ENCODE data around the gene ALDH1L1. TPM values are rescaled to one million over a fixed set of nuclear protein-coding genes. Genes with fewer than 3 reads are reported as not detected.

The ALDH1L1 gene
- polyA plus RNA-seq (2012; ENCODE audit: missing spikeins): 0.55 TPM

DNA sequence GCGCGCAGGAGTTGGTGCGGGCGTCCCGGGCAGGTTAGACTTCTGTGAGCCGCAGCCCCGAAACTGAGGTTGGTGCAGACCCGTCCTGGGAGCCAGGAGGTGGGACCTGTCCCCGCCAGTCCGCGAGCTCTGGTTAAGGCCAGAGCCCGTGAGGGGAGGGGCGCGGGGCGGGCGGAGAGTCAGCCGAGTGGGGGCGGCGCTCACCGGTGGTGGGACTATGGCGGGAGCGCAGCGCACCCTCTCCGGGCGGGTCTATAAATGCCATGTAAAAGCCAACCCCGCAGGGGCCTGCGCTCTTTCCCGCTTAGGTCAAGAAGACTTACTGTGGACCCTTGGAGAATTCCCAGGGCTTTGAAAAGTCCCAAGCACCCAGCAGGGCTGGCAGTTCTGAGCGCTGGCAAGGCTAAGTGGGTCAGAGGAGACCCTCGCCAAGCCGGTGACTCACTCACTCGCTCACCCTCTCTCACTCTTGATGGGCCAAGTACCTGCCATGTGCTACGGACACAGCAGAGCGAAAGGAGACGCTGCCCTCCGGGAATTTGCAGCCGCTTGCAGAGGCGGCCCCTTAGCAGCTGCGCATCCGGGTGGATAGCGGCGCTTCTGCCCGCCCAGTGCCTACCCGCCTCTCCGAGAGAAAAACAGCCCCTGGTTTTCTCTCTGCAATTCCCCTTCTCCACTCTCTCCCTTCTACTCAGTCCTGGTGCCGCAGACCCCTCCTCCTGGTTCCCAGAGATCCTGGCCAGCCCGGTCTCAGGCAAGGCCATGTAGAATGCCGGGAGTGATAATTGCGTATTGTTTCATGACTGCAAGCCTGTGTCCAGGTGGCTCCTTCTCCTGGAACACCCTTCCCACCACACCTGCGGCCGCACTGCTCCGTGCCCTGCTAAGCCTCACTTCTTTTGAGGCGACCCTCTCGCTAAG, at the start of gene ALDH1L1:
Gene ALDH1L1, minus strand, starts transcription at position 110 of the 921 bp plus-strand sequence. CDS start 19,607 bp downstream, outside the sequence.
- no peak for DNase-seq (ENCODE audit: insufficient read length)
- FAIRE-seq: no peak
- TF ChIP-seq POLR2AphosphoS5 (IDR thresholded peaks at IDR 0.05; ENCODE audit: low read depth, low read length) (no peak), TAF1 (IDR thresholded peaks at IDR 0.05; ENCODE audit: borderline replicate concordance, low read depth, low read length) (no peak), POLR2A (IDR thresholded peaks at IDR 0.05; ENCODE audit: low read depth, low read length) (no peak)

DNA sequence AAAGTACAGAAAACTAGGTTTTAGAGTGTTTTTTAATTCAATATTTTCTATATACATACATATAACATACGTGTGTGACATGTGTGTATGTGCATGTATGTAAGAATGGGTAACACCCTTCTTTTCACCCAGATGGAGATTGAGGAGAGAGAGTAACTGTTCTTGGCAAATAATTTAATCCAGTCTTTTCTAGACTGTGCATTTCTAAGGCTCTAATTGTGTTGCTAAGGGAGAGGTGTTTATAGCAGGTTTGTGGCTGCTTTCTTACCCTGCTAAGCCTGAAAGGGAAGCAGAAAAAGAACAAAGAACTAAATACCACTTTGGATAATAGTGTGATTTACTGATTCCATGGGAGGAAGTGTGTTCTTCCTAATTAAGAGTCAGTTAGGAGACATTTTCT, 46.0 kb upstream of the ALDH1L1 start:
- no peak for DNase-seq (ENCODE audit: insufficient read length)
- no peak for FAIRE-seq
- TF ChIP-seq POLR2AphosphoS5 (IDR thresholded peaks at IDR 0.05; ENCODE audit: low read depth, low read length) (no peak), TAF1 (IDR thresholded peaks at IDR 0.05; ENCODE audit: borderline replicate concordance, low read depth, low read length) (no peak), POLR2A (IDR thresholded peaks at IDR 0.05; ENCODE audit: low read depth, low read length) (no peak)

DNA sequence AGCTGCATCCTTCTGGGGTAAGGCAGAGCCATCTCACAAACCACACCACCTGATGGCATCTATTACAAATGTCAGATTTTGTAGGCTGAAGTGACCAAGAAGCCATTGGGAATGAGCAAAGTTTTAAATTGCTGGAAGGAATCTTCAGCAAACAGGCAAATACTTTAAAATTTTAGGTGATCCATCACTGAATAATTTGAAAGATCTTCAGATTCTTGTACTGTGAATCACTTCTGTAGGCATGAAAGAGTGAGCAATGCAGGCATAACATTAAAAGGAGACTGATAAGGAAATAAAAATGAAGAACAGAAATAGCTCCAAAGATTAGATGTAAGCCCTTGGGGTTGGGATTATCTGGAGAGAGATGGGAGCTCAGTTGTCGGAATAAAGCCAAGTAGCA, 36.0 kb upstream of the ALDH1L1 start:
- FAIRE-seq (no peak), DNase-seq (ENCODE audit: insufficient read length) (no peak)
- TF ChIP-seq TAF1 (IDR thresholded peaks at IDR 0.05; ENCODE audit: borderline replicate concordance, low read depth, low read length): no peak
- TF ChIP-seq POLR2A (IDR thresholded peaks at IDR 0.05; ENCODE audit: low read depth, low read length): no peak

- TF ChIP-seq TAF1 (IDR thresholded peaks at IDR 0.05; ENCODE audit: borderline replicate concordance, low read depth, low read length) (no peak), POLR2AphosphoS5 (IDR thresholded peaks at IDR 0.05; ENCODE audit: low read depth, low read length) (no peak), POLR2A (IDR thresholded peaks at IDR 0.05; ENCODE audit: low read depth, low read length) (no peak)
- DNase-seq (ENCODE audit: insufficient read length) (no peak), FAIRE-seq (no peak)
Observed at GRCh38 chr3:126213379-126214028, 33.1 kb upstream of the ALDH1L1 start.

DNA sequence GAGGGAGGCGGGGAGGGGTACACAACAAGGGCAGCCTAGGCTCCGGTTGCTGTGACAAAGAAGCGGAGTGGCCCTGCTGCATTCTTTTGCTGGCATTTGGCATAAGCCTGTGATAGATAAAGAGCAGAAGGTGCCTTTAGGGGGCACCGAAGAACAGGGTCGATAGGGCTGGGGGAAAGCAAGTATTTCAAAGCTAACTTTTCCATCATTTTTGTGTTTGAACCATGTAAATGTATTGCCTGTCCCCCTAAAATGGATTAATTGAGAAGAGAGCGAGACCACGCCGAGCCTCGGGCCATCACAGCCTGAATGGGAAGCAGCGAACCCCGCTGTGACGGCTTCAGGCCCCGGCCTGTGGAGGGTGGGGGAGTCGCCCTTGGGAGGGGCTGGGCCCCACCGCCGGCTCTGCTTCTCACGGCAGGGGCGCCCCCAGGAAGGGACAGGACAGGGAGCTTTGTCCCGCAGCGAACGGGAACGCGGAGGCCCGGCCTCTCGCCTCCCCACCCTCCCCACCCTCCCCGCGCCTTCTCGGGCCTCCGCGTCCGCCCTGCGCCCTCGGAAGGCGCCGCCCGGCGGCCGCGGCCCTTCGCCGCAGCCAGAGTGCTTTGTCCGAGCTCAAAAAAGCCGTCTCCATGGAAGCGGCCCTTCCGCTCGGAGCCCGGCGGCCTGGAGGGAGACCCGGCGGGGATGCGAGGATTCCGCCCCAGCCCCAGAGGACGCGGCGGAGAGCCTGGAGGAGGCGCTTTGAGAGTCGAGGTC, 32.4 kb upstream of the ALDH1L1 start:
- no peak for TF ChIP-seq TAF1 (IDR thresholded peaks at IDR 0.05; ENCODE audit: borderline replicate concordance, low read depth, low read length)
- TF ChIP-seq POLR2A (IDR thresholded peaks at IDR 0.05; ENCODE audit: low read depth, low read length): no peak
- TF ChIP-seq POLR2AphosphoS5 (IDR thresholded peaks at IDR 0.05; ENCODE audit: low read depth, low read length): no peak
- FAIRE-seq (no peak), DNase-seq (ENCODE audit: insufficient read length) (no peak)

GRCh38 chr3:126212250-126212619, 31.8 kb upstream of the ALDH1L1 start:
- no peak for FAIRE-seq
- DNase-seq (ENCODE audit: insufficient read length): no peak
- TF ChIP-seq POLR2AphosphoS5 (IDR thresholded peaks at IDR 0.05; ENCODE audit: low read depth, low read length) (no peak), TAF1 (IDR thresholded peaks at IDR 0.05; ENCODE audit: borderline replicate concordance, low read depth, low read length) (no peak), POLR2A (IDR thresholded peaks at IDR 0.05; ENCODE audit: low read depth, low read length) (no peak)

DNA sequence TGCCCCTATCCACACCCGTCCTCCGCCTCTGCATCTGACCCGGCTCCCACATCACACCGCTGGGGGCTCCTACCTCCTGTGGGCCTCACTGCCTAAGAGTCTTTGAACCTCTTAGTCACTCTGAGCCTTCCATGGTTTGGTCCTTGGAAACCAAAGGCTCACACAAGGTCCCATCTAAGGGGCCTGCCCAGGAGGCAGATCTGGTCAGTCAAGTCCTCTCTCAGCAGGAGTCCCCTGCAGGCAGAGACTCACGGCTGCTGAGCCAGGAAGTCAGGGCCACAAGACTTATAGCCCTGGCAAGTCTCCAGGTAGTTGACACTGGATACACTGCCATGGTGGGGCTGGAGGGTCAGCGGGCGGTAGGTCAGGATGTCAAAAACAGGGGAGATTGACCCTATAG, 31.2 kb upstream of the ALDH1L1 start:
- FAIRE-seq (no peak), DNase-seq (ENCODE audit: insufficient read length) (no peak)
- TF ChIP-seq POLR2AphosphoS5 (IDR thresholded peaks at IDR 0.05; ENCODE audit: low read depth, low read length) (no peak), TAF1 (IDR thresholded peaks at IDR 0.05; ENCODE audit: borderline replicate concordance, low read depth, low read length) (no peak), POLR2A (IDR thresholded peaks at IDR 0.05; ENCODE audit: low read depth, low read length) (no peak)

- TF ChIP-seq POLR2A (IDR thresholded peaks at IDR 0.05; ENCODE audit: low read depth, low read length) (no peak), POLR2AphosphoS5 (IDR thresholded peaks at IDR 0.05; ENCODE audit: low read depth, low read length) (no peak), TAF1 (IDR thresholded peaks at IDR 0.05; ENCODE audit: borderline replicate concordance, low read depth, low read length) (no peak)
- no peak for DNase-seq (ENCODE audit: insufficient read length)
- no peak for FAIRE-seq
Observed at GRCh38 chr3:126210606-126211005, 30.2 kb upstream of the ALDH1L1 start.

DNA sequence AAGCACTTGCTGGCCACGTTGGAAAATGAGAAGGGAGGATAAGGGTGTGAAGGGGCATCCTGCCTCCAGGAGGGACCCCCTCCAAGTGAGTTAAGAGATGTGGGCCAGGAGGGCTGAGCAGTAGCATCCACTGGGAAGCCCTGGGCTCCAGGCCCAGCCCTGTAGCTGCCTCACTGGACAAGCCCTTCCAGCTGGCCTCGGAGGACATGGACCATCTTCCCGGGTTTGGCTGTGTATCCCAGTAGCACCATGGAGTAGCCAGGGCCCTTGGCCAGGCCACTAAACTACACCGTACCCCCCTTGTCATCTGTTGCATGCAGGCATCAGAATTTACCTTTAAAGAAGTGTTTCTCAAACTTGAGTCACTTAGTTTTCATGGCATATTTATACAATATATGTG, 29.4 kb upstream of the ALDH1L1 start:
- DNase-seq (ENCODE audit: insufficient read length): no peak
- no peak for FAIRE-seq

GRCh38 chr3:126208606-126209256, 28.3 kb upstream of the ALDH1L1 start:
- FAIRE-seq (no peak), DNase-seq (ENCODE audit: insufficient read length) (no peak)
- TF ChIP-seq POLR2AphosphoS5 (IDR thresholded peaks at IDR 0.05; ENCODE audit: low read depth, low read length) (no peak), POLR2A (IDR thresholded peaks at IDR 0.05; ENCODE audit: low read depth, low read length) (no peak), TAF1 (IDR thresholded peaks at IDR 0.05; ENCODE audit: borderline replicate concordance, low read depth, low read length) (no peak)

More for the DNA sequence above, 29.4 kb upstream of the ALDH1L1 start:
- TF ChIP-seq POLR2AphosphoS5 (IDR thresholded peaks at IDR 0.05; ENCODE audit: low read depth, low read length): no peak
- no peak for TF ChIP-seq POLR2A (IDR thresholded peaks at IDR 0.05; ENCODE audit: low read depth, low read length)

DNA sequence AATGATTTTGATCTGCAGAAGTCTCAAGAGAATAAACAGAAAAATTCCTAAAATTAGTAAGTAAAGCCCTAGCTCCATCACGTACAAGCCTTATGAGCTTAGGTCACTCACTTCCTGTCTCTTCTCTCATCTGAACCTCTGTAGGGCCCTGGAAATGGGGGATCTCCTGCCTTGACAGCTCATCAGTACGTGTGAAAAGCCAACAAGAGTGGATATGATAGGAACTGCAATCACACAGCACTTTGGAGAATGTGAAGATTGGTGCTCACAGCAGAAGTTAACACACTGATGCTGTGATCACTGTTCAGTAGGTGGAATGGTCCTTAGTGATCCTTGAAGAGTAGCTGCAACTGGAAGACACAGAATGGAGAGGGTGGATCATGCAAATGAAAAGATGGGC, 27.8 kb upstream of the ALDH1L1 start:
- FAIRE-seq (no peak), DNase-seq (ENCODE audit: insufficient read length) (no peak)
- TF ChIP-seq POLR2A (IDR thresholded peaks at IDR 0.05; ENCODE audit: low read depth, low read length): no peak
- no peak for TF ChIP-seq POLR2AphosphoS5 (IDR thresholded peaks at IDR 0.05; ENCODE audit: low read depth, low read length)
- no peak for TF ChIP-seq TAF1 (IDR thresholded peaks at IDR 0.05; ENCODE audit: borderline replicate concordance, low read depth, low read length)
